ENCODE results near the gene ABTB1.

DNA sequence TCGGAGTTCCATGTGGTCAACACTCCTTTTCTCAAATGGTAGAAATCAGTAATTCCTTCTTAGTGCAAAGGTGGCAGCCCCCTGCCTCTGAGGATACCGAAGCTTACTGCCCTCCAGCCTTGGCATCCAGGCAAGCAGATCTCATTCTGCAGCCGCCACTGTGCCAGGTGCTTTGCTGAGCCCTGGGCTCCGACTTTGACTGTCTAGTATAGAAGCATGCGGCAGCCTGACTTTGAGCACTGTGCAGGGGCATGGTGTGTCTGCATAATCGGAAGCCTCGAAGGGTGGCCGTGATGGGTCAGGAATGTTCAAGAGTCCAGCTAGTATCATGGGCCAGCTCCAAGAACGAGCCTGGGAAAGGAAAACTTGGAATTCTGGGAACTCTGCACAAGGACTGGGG lies 39.7 kb downstream of the ABTB1 start:
- TF ChIP-seq CTCF (IDR thresholded peaks at IDR 0.05; ENCODE audit: low read depth, low read length, missing input control) (no peak), SP1 (IDR thresholded peaks at IDR 0.05) (no peak), JUND (IDR thresholded peaks at IDR 0.05) (no peak)
- TF ChIP-seq, protein P1, sequence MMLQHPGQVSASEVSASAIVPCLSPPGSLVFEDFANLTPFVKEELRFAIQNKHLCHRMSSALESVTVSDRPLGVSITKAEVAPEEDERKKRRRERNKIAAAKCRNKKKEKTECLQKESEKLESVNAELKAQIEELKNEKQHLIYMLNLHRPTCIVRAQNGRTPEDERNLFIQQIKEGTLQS (IDR thresholded peaks at IDR 0.05): no peak
- TF ChIP-seq, protein P2, sequence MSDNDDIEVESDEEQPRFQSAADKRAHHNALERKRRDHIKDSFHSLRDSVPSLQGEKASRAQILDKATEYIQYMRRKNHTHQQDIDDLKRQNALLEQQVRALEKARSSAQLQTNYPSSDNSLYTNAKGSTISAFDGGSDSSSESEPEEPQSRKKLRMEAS (IDR thresholded peaks at IDR 0.05): no peak

Data from liver (tissue), 3 donors.